BJ (cell line): ENCODE data around the gene ITPK1. TPM values are rescaled to one million over a fixed set of nuclear protein-coding genes. Genes with fewer than 3 reads are reported as not detected.

ENCODE experiments used
- CTCF ChIA-PET: fragments of 350-600 bp; formaldehyde crosslinking; extraction: SDS; loops from one replicate; lab custom pipeline; 2021; ENCODE audit warnings: antibody characterized with exemption, inconsistent platforms; lab: Yijun Ruan, JAX
- POLR2A ChIA-PET: fragments of 300-600 bp; sonication (Branson Sonifier 250); formaldehyde crosslinking; extraction: SDS; loops from one replicate; lab custom pipeline; 2021; ENCODE audit warnings: antibody characterized with exemption; lab: Charles Lee
- DNase-seq: peaks from one replicate; pipeline ENCODE4 v3.0.0-alpha.2; 2011; ENCODE audit warnings: low read depth
- H3K27me3 ChIP-seq: 2 replicates; pipeline ENCODE4 v1.6.0; 2011; ENCODE audit warnings: low read length; ENCODE audit not compliant: control insufficient read depth, insufficient read depth
- H3K36me3 ChIP-seq: 2 replicates; pipeline ENCODE4 v1.5.1; 2011; ENCODE audit warnings: low read length; ENCODE audit not compliant: control insufficient read depth, insufficient read depth
- H3K4me3 ChIP-seq: 2 replicates; pipeline ENCODE4 v1.5.1; 2011; ENCODE audit warnings: low read depth, mild to moderate bottlenecking, control low read depth, low read length
- polyA plus RNA-seq: library from polyadenylated mRNA; depleted of rRNA; stranded (reverse); fragments of >200 nt; gene quantifications from 2 replicates; pipeline ENCODE4 v1.2.3, GENCODE V29; 2011
- TF ChIP-seq, protein P1 (sequence below): IDR thresholded peaks from 2 replicates; pipeline ENCODE4 v1.5.1; 2011; ENCODE audit warnings: low read depth, mild to moderate bottlenecking, control low read depth, inconsistent platforms, low read length, moderate library complexity; ENCODE audit not compliant: insufficient read depth

The ITPK1 gene
- polyA plus RNA-seq, 1 experiment = 49.0 TPM

DNA sequence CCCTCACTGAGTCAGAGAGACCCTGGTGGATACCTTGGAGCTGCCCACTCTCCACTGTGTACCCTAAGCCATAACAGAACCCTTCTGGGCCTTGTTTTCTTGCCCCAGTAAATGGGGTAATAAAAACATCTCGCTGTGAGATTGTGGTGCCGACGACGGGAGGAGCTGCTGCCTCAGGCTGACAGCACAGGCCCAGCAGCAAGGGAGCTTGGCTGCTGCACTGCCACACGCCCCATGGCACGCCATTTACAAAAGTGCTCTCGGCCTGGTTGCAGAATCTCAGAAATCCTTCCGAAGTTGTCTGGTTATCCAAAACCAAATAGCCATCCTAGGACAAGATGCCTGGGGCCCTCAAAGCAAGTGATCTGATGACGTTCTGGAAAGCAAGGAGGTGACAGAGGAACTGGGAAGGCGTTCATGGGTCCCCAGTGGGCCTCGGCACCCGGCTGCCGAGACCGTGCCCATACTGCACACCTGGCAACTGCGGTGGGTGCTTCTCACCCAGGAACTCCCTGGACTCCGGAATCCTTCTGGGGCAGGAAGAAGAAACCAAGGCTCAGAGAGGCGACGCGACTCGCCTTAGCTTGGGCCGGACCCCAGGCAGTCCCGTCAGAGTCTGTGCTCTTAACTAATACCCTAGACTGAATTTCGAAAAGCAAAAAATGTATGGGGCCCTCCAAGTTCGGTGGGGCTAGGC lies 166.1 kb downstream of the ITPK1 start:
- TF ChIP-seq, protein P1, sequence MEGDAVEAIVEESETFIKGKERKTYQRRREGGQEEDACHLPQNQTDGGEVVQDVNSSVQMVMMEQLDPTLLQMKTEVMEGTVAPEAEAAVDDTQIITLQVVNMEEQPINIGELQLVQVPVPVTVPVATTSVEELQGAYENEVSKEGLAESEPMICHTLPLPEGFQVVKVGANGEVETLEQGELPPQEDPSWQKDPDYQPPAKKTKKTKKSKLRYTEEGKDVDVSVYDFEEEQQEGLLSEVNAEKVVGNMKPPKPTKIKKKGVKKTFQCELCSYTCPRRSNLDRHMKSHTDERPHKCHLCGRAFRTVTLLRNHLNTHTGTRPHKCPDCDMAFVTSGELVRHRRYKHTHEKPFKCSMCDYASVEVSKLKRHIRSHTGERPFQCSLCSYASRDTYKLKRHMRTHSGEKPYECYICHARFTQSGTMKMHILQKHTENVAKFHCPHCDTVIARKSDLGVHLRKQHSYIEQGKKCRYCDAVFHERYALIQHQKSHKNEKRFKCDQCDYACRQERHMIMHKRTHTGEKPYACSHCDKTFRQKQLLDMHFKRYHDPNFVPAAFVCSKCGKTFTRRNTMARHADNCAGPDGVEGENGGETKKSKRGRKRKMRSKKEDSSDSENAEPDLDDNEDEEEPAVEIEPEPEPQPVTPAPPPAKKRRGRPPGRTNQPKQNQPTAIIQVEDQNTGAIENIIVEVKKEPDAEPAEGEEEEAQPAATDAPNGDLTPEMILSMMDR = no peak
- CTCF ChIA-PET = interaction anchor here (0.7 to 1.6 kb wide), 3 partner anchors 38 to 190 kb away, joined by 3 to 9 read pairs (median 4); no protein-coding TSS in a partner anchor
- POLR2A ChIA-PET = no interaction called here

DNA sequence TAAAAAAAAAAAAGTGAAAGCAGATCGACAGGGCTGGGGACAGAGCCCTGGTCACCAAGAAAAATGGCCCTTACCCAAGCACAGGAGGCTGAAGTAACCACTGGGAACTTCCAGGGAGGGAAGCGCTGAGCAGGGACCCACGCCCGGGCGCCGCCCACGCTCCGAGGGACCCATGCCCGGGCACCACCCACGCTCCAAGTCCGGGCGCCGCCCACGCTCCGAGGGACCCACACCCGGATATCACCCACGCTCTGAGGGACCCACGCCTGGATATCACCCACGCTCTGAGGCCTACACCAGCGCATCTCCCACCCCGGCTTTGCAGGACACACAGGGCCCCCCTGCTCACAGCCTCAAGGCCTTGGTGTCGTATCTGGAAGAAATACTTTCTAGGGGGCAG lies 167.1 kb downstream of the ITPK1 start:
- TF ChIP-seq, protein P1 = no peak
- no peaks in the 10 kb centered on the region for H3K27me3 ChIP-seq
- ChIA-PET POLR2A (no interaction called here), CTCF (interaction anchor here (1.3 to 1.6 kb wide), 2 partner anchors 165 to 191 kb away, joined by 4 to 9 read pairs; no protein-coding TSS in a partner anchor)
- H3K4me3 ChIP-seq = no peak overlapping the region
- peaks cover 5% of the 10 kb centered on the region for H3K36me3 ChIP-seq
- no peak for DNase-seq

More for the DNA sequence above, 166.1 kb downstream of the ITPK1 start:
- no peaks in the 10 kb centered on the region for H3K27me3 ChIP-seq
- peaks cover 5% of the 10 kb centered on the region for H3K36me3 ChIP-seq
- DNase-seq = no peak
- H3K4me3 ChIP-seq = no peak overlapping the region

DNA sequence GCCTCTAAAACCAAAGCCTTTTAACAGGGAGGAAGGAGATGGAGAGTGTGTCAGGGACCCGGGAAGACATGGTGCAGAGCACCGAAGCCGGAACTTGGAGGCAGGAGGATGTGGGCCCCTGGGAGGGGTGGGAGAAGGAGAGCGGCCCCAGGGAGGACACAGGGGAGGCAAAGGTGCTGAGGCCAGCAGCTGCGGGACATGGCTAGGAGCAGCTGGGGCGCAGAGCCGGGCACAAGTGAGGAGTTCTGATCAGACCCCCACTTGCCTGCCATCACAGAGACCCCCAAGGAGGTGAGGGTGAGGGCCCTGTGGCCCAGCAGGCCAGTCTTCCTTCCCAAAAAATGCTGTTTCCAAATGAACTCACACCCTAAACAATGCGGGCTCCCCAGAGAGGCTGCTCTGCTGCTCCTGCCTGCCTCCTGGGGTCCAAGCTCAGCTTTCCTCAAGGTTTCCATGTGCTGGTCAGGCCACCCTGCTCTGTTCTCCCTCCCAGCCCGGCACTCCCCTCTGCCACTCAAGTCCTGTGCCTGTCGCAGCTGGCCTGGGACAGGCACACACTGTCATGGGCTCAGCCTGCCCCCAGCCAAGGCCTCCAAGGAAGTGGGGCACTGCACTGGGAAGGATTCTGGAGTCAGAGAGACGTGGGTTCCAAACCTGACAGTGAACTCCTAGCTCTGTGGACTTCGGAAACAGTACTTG lies 168.7 kb downstream of the ITPK1 start:
- CTCF ChIA-PET = interaction anchor here (0.7 to 1.6 kb wide), 3 partner anchors 167 to 214 kb away, joined by 4 to 8 read pairs (median 4); no protein-coding TSS in a partner anchor
- Histone ChIP-seq H3K27me3 (no peaks in the 10 kb centered on the region), H3K4me3 (no peak overlapping the region), H3K36me3 (peaks cover 5% of the 10 kb centered on the region)
- no peak for DNase-seq
- POLR2A ChIA-PET = no interaction called here
- TF ChIP-seq, protein P1 = no peak

DNA sequence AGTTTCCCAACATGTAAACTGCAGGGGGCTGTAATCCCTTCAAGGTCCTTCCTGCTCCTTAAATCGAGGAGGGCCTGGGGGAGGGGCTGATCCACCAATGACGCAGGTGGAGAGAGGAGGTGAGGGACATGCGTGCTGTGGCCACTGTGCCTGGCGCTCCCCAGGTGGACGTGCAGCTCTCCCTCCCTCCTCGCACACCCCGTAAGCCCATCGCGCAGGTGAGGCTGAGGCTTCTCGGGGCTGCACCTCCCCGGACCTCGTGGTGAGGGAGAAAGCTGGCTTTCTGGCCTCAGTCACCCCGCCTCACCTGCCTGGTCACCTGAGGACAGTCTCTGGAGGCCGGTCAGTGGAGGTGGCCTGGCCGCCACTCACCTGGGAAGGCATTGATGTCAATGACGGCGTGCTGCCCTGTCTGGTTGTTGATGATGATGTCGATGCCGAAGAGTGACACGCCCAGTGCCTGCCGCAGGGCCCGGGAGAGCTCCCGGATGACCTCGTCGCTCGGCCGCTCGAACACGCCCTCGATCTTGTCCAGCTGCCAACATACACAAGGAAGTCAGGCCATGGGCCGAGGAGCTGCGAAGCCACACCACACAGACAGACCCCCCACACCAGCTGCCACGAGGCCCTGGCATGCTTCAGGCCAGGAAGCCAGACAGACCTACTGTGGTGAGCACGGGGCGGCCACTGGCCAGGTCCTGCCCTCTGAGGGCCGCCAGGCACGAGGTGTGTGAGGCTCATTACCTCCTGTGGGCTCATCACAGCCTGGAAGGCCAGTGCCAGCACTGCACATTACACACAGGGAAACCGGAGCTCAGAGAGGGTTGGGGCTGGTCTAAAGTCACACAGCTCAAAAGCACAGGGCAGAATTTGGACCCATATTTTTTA lies 169.5 kb downstream of the ITPK1 start:
- H3K36me3 ChIP-seq = peaks cover 3% of the 10 kb centered on the region; the same call in 1 of the 2 replicates
- no peak for DNase-seq
- no peak overlapping the region for H3K4me3 ChIP-seq
- no peaks in the 10 kb centered on the region for H3K27me3 ChIP-seq
- ChIA-PET CTCF (interaction anchor here (0.7 to 1.8 kb wide), 2 partner anchors 193 to 214 kb away, joined by 4 to 7 read pairs; no protein-coding TSS in a partner anchor), POLR2A (no interaction called here)
- TF ChIP-seq, protein P1 = no peak
